Caco-2 (cell line): ENCODE measurements around the gene SMIM29. TPM values are rescaled to one million over a fixed set of nuclear protein-coding genes. Genes with fewer than 3 reads are reported as not detected.

Experiments used
- BruUV-seq: library from RNA; stranded (reverse); fragments of 400-500 nt; replicated peaks from 2 replicates; lab custom pipeline; 2021; lab: Mats Ljungman, UMichigan
- CTCF ChIA-PET: fragments of 300-600 bp; sonication (Branson Sonifier 250); formaldehyde crosslinking; loops from one replicate; lab custom pipeline; 2022; ENCODE audit warnings: antibody characterized with exemption; lab: Charles Lee
- POLR2A ChIA-PET: fragments of 300-600 bp; sonication (Branson Sonifier 250); formaldehyde crosslinking; loops from one replicate; lab custom pipeline; 2022; ENCODE audit warnings: antibody characterized with exemption; lab: Charles Lee
- DNase-seq, 2 experiments: peaks; one replicate each; pipeline versions ENCODE4 v3.0.0 to v3.0.0-alpha.2; 2020 to 2022
- H3K27me3 ChIP-seq: replicated peaks from 2 replicates; pipeline ENCODE4 v1.6.0; 2011; ENCODE audit warnings: low read length; ENCODE audit not compliant: control insufficient read depth, insufficient read depth
- H3K36me3 ChIP-seq: 2 replicates; pipeline ENCODE4 v1.5.1; 2011; ENCODE audit warnings: low read length; ENCODE audit not compliant: control insufficient read depth, insufficient read depth
- H3K4me1 ChIP-seq: fragments of 250-450 bp; sonication (Bioruptor Pico); 2 replicates; pipeline ENCODE4 v1.5.1; 2020; ENCODE audit warnings: mild to moderate bottlenecking
- H3K4me3 ChIP-seq: 2 replicates; pipeline ENCODE4 v1.5.1; 2011; ENCODE audit warnings: low read depth, mild to moderate bottlenecking, control low read depth, low read length
- H3K9me3 ChIP-seq: fragments of 250-450 bp; sonication (Bioruptor Pico); 2 replicates; pipeline ENCODE4 v1.5.1; 2020; ENCODE audit warnings: mild to moderate bottlenecking, moderate library complexity
- H3K27ac Mint-ChIP-seq: one replicate; pipeline ENCODE4 v1.8.0; 2022; ENCODE audit warnings: mixed read lengths; ENCODE audit not compliant: unreplicated experiment
- H3K27me3 Mint-ChIP-seq: one replicate; pipeline ENCODE4 v1.8.0; 2022; ENCODE audit warnings: mixed read lengths; ENCODE audit not compliant: insufficient read depth, unreplicated experiment
- H3K36me3 Mint-ChIP-seq: one replicate; pipeline ENCODE4 v1.8.0; 2022; ENCODE audit warnings: mild to moderate bottlenecking, mixed read lengths; ENCODE audit not compliant: insufficient read depth, unreplicated experiment
- H3K4me1 Mint-ChIP-seq: one replicate; pipeline ENCODE4 v1.8.0; 2022; ENCODE audit warnings: low read depth, mixed read lengths; ENCODE audit not compliant: unreplicated experiment
- H3K4me3 Mint-ChIP-seq: one replicate; pipeline ENCODE4 v1.8.0; 2022; ENCODE audit warnings: mild to moderate bottlenecking, moderate library complexity, mixed read lengths; ENCODE audit not compliant: unreplicated experiment
- H3K9me3 Mint-ChIP-seq: one replicate; pipeline ENCODE4 v1.8.0; 2022; ENCODE audit warnings: mixed read lengths; ENCODE audit not compliant: unreplicated experiment
- CTCF ChIP-seq, 2 experiments: fragments of 200-600 bp in 1 of 2; IDR thresholded peaks; 1 replicate in 1 of 2; 2 replicates in 1 of 2; pipeline versions ENCODE4 v1.5.1 to v1.8.0; 2011 to 2022; ENCODE audit warnings: antibody characterized with exemption in 1 of 2, control low read depth in 1 of 2, inconsistent platforms in 1 of 2, low read depth in 1 of 2, low read length in 1 of 2, mild to moderate bottlenecking in 1 of 2, moderate library complexity in 1 of 2; ENCODE audit not compliant: insufficient read depth in 1 of 2, severe bottlenecking in 1 of 2, unreplicated experiment in 1 of 2
- intact Hi-C: fragments of 100-400 bp; cut with micrococcal nuclease; formaldehyde crosslinking; loops from one replicate; pipeline ENCODE4 v1.10.0; 2022; ENCODE audit not compliant: unreplicated experiment
- total RNA-seq: library from RNA; stranded (reverse); gene quantifications from 2 replicates; pipeline ENCODE4 v1.2.3, GENCODE V29; 2022

Gene SMIM29
- total RNA-seq, 1 experiment from 2014 or later, result 16.0 TPM

GRCh38 chr6:34278833-34279232, 30.0 kb upstream of the SMIM29 start:
- H3K27ac Mint-ChIP-seq, result no peak overlapping the region
- intact Hi-C loops, result no loop called here
- no peak for TF ChIP-seq CTCF (IDR thresholded peaks at IDR 0.05; ENCODE audit: insufficient read depth in 1 of 2, low read depth in 1 of 2, low read length in 1 of 2, severe bottlenecking in 1 of 2, unreplicated experiment in 1 of 2)
- H3K36me3 Mint-ChIP-seq, result peaks cover 12% of the 10 kb centered on the region
- no peaks in the 10 kb centered on the region for H3K27me3 Mint-ChIP-seq
- H3K4me1 Mint-ChIP-seq, result peaks cover 17% of the 10 kb centered on the region
- no peak for DNase-seq
- BruUV-seq, result no TSS peak
- CTCF ChIA-PET, result no interaction called here
- H3K9me3 ChIP-seq, result no peaks in the 10 kb centered on the region
- no peak overlapping the region for H3K4me3 ChIP-seq
- no peaks in the 10 kb centered on the region for H3K27me3 ChIP-seq
- POLR2A ChIA-PET, result no interaction called here
- H3K9me3 Mint-ChIP-seq, result no peaks in the 10 kb centered on the region
- H3K4me1 ChIP-seq, result peaks cover 16% of the 10 kb centered on the region
- H3K36me3 ChIP-seq, result no peaks in the 10 kb centered on the region
- H3K4me3 Mint-ChIP-seq, result no peak overlapping the region

- no peak for TF ChIP-seq CTCF (IDR thresholded peaks at IDR 0.05; ENCODE audit: insufficient read depth in 1 of 2, low read depth in 1 of 2, low read length in 1 of 2, severe bottlenecking in 1 of 2, unreplicated experiment in 1 of 2)
- no peak overlapping the region for H3K27ac Mint-ChIP-seq
- no peak for DNase-seq
- intact Hi-C loops, result no loop called here
- H3K9me3 ChIP-seq, result no peaks in the 10 kb centered on the region
- no peaks in the 10 kb centered on the region for H3K36me3 ChIP-seq
- CTCF ChIA-PET, result interaction anchor here (2.0 kb wide), 1 partner anchor 137 kb away, joined by 7 read pairs; no protein-coding TSS in a partner anchor
- no peak overlapping the region for H3K4me3 Mint-ChIP-seq
- H3K4me1 ChIP-seq, result peaks cover 16% of the 10 kb centered on the region
- H3K27me3 Mint-ChIP-seq, result no peaks in the 10 kb centered on the region
- H3K4me1 Mint-ChIP-seq, result peaks cover 17% of the 10 kb centered on the region
- POLR2A ChIA-PET, result no interaction called here
- no TSS peak for BruUV-seq
- no peaks in the 10 kb centered on the region for H3K9me3 Mint-ChIP-seq
- no peak overlapping the region for H3K4me3 ChIP-seq
- H3K36me3 Mint-ChIP-seq, result peaks cover 14% of the 10 kb centered on the region
- no peaks in the 10 kb centered on the region for H3K27me3 ChIP-seq
These were observed 28.9 kb upstream of the SMIM29 start for GRCh38 chr6:34277763-34278112.

GRCh38 chr6:34276881-34277762, 28.3 kb upstream of the SMIM29 start:
- Histone ChIP-seq H3K4me3 (no peak overlapping the region), H3K4me1 (peaks cover 16% of the 10 kb centered on the region), H3K9me3 (no peaks in the 10 kb centered on the region), H3K36me3 (no peaks in the 10 kb centered on the region), H3K27me3 (no peaks in the 10 kb centered on the region)
- Mint-ChIP-seq H3K36me3 (peaks cover 14% of the 10 kb centered on the region), H3K4me1 (peaks cover 17% of the 10 kb centered on the region), H3K27me3 (no peaks in the 10 kb centered on the region), H3K9me3 (no peaks in the 10 kb centered on the region), H3K27ac (no peak overlapping the region), H3K4me3 (no peak overlapping the region)
- intact Hi-C loops, result no loop called here
- POLR2A ChIA-PET, result no interaction called here
- no TSS peak for BruUV-seq
- CTCF ChIA-PET, result interaction anchor here (2.0 kb wide), 1 partner anchor 138 kb away, joined by 7 read pairs; no protein-coding TSS in a partner anchor
- no peak for TF ChIP-seq CTCF (IDR thresholded peaks at IDR 0.05; ENCODE audit: insufficient read depth in 1 of 2, low read depth in 1 of 2, low read length in 1 of 2, severe bottlenecking in 1 of 2, unreplicated experiment in 1 of 2)
- DNase-seq, result peak; percentile 11 to 44
